ENCODE measurements around the gene CYYR1.

The CYYR1 gene

GRCh38 chr21:26595971-26596370, 22.9 kb upstream of the CYYR1 start:
- CTCF ChIA-PET, result no interaction called here
- POLR2A ChIA-PET, result no interaction called here
- DNase-seq (ENCODE audit: extremely low spot score), result no peak
- TF ChIP-seq, protein P1, sequence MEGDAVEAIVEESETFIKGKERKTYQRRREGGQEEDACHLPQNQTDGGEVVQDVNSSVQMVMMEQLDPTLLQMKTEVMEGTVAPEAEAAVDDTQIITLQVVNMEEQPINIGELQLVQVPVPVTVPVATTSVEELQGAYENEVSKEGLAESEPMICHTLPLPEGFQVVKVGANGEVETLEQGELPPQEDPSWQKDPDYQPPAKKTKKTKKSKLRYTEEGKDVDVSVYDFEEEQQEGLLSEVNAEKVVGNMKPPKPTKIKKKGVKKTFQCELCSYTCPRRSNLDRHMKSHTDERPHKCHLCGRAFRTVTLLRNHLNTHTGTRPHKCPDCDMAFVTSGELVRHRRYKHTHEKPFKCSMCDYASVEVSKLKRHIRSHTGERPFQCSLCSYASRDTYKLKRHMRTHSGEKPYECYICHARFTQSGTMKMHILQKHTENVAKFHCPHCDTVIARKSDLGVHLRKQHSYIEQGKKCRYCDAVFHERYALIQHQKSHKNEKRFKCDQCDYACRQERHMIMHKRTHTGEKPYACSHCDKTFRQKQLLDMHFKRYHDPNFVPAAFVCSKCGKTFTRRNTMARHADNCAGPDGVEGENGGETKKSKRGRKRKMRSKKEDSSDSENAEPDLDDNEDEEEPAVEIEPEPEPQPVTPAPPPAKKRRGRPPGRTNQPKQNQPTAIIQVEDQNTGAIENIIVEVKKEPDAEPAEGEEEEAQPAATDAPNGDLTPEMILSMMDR (IDR thresholded peaks at IDR 0.05; ENCODE audit: control extremely low read depth, extremely low read depth, low read depth, missing control alignments), result no peak

DNA sequence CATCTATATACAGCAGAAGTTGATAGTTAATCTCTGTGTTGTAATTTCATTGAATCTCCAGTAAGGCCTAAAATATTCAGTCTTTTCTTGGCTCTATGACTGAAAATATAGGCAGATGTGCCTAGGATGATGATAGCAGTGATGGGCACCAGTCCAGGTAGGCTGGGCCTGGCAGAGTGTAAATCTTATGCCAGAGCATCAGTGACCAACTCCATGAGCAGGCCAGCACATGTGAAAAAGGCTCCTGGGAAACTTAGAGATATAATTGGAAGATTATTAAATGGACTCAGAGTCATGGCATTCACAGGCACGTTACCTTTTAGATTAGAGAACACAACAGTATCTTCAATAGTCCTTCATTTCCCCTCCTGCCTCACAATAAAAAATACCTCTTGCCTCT, 20.7 kb upstream of the CYYR1 start:
- DNase-seq (ENCODE audit: extremely low spot score), result no peak
- POLR2A ChIA-PET, result no interaction called here
- CTCF ChIA-PET, result no interaction called here
- TF ChIP-seq, protein P1 (IDR thresholded peaks at IDR 0.05; ENCODE audit: control extremely low read depth, extremely low read depth, low read depth, missing control alignments), result no peak

- ChIA-PET POLR2A (no interaction called here), CTCF (no interaction called here)
- no peak for DNase-seq (ENCODE audit: extremely low spot score)
- TF ChIP-seq, protein P1 (IDR thresholded peaks at IDR 0.05; ENCODE audit: control extremely low read depth, extremely low read depth, low read depth, missing control alignments), result no peak
Observed at GRCh38 chr21:26591543-26591942, 18.5 kb upstream of the CYYR1 start.

DNA sequence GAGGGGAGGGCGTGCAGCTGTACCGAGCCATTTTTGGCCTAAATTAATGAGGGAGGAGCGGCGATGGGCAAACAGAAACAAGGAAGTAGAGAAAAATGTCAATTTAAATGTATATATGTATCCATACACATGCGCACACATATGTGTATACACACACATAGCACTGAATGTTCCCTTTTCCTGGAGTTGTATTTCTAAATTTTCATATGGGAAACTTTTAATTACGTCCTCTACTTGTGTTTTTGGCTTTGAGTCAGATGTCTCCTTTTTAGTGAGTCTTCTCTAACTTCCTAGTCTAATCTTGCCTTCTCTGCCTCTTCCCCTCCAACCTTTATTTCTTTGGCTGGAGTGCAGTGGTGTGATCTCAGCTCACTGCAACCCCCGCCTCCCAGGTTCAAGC, 15.4 kb upstream of the CYYR1 start:
- TF ChIP-seq, protein P1 (IDR thresholded peaks at IDR 0.05; ENCODE audit: control extremely low read depth, extremely low read depth, low read depth, missing control alignments), result no peak
- CTCF ChIA-PET, result interaction anchor here (1.2 kb wide), 1 partner anchor 9 kb away, joined by 3 read pairs; no protein-coding TSS in a partner anchor
- POLR2A ChIA-PET, result no interaction called here
- no peak for DNase-seq (ENCODE audit: extremely low spot score)

DNA sequence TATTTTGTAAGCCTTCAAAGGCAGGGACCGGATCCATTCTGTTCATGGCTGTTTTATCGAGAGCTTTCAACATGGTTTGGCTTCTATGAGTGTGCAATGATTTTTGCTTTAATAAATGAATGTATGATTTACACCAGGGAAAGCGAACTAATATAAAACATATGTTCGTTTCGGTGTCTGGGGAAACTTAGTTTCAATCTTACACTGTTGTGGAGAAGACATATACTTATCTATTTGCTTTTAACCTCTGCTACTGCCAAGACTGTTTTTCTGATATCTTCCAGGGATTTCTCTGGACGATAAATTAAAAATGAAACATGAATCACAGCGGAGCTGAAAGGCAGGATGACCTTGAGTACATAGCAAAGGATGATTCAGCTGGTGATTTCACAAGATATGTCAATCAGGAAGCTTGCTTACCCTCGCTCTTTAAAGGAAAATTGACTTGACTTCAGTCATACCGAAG, 14.7 kb upstream of the CYYR1 start:
- TF ChIP-seq, protein P1 (IDR thresholded peaks at IDR 0.05; ENCODE audit: control extremely low read depth, extremely low read depth, low read depth, missing control alignments), result no peak
- POLR2A ChIA-PET, result no interaction called here
- CTCF ChIA-PET, result no interaction called here
- DNase-seq (ENCODE audit: extremely low spot score), result no peak

GRCh38 chr21:26583769-26584168, 10.7 kb upstream of the CYYR1 start:
- no peak for DNase-seq (ENCODE audit: extremely low spot score)
- ChIA-PET CTCF (no interaction called here), POLR2A (no interaction called here)
- TF ChIP-seq, protein P1 (IDR thresholded peaks at IDR 0.05; ENCODE audit: control extremely low read depth, extremely low read depth, low read depth, missing control alignments), result no peak

DNA sequence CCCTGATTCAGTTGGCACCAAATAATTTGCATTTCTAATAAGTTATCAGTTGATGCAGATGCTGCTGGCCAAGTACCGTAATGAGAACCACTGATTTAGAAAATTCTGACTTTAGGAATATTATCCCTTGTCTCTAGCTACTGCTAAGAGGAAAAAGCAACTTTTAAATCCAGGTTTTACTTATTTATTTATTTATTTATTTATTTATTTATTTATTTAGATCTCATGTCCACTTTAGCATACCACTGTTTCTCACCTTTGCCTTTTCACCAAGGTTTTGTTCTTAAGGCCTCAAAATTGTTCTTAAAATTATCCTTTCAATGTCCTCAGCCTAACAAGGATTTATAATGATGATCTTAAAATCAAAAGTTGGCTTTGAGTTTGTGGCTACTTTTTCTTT, 8.7 kb upstream of the CYYR1 start:
- DNase-seq (ENCODE audit: extremely low spot score), result no peak
- ChIA-PET CTCF (interaction anchor here (1.2 kb wide), 1 partner anchor 9 kb away, joined by 3 read pairs; no protein-coding TSS in a partner anchor), POLR2A (no interaction called here)
- TF ChIP-seq, protein P1 (IDR thresholded peaks at IDR 0.05; ENCODE audit: control extremely low read depth, extremely low read depth, low read depth, missing control alignments), result no peak

Measured in GM10248 (cell line).